Heart left ventricle (tissue), 13 donors: ENCODE measurements around the gene PTTG1.

ENCODE experiments used
- CTCF ChIP-seq, 12 donors: fragments of 200-600 bp; sonication (generic) in 4 of 12; IDR thresholded peaks; one replicate each; pipeline versions ENCODE4 v1.5.0 to v1.8.0; 2018 to 2022; ENCODE audit warnings: antibody characterized with exemption in 12 of 12, mild to moderate bottlenecking in 5 of 12
- POLR2A ChIP-seq, 2 donors: fragments of 450-650 bp; IDR thresholded peaks; one replicate each; pipeline ENCODE4 v1.6.1; 2017; ENCODE audit warnings: antibody characterized with exemption in 2 of 2, mild to moderate bottlenecking in 2 of 2, moderate library complexity in 2 of 2
- donor health status: ischemic (EF 13 %, LVEDD 7.1; RV severe dilation, severe dysfunction).
- donor health status: DM: no; HTN: yes; CAD: no.
- donor health status: DM: no; HTN: no; CAD: no.
- donor health status: ischemic (EF 25% LVEDD 6.9; RV normal size, moderate dysfunction).
- donor health status: ischemic (EF 25% LVEDD 5.7; RV mildly dilated, moderate dysfunction).
- donor health status: ischemic (EF 35%, LVEDD 5.7; RV mildly dilated, moderate dysfunction).
- donor health status: nonischemic (EF 11% LVEDD 7.7; RV severe dilation, severe dysfunction).
- donor health status: DM: yes; HTN: yes; CAD: no.
- donor health status: PGD.
- donor health status: ischemic (EF 29% LVEDD 5.4; RV normal size, mild dysfunction).
- donor health status: nonischemic (EF 23%, LVEDD 6.1; RV moderate dilation, normal function).

GRCh38 chr5:160478163-160478562 is 56.5 kb downstream of the PTTG1 start:
- no peak for TF ChIP-seq CTCF (IDR thresholded peaks at IDR 0.05)
- TF ChIP-seq POLR2A (IDR thresholded peaks at IDR 0.05) = no peak
